HEK293 (cell line): ENCODE measurements around the gene ARHGAP26.

ENCODE experiments used
- CTCF ChIA-PET: fragments of 350-600 bp; formaldehyde crosslinking; extraction: SDS; loops from one replicate; lab custom pipeline; 2021; ENCODE audit warnings: antibody characterized with exemption; lab: Yijun Ruan, JAX
- POLR2A ChIA-PET: fragments of 300-600 bp; formaldehyde crosslinking; extraction: SDS; loops from one replicate; lab custom pipeline; 2020; ENCODE audit warnings: antibody characterized with exemption, inconsistent platforms; lab: Yijun Ruan, JAX
- H3K27ac ChIP-seq: fragments of 200-500 bp; sonication (Bioruptor generic); 2 replicates; pipeline ENCODE4 v1.5.1; 2014; ENCODE audit warnings: low read depth, low read length, control low read depth, inconsistent platforms; ENCODE audit errors: extremely low read depth
- H3K36me3 ChIP-seq, 2 experiments: fragments of 200-500 bp in 1 of 2; sonication (Bioruptor generic) in 1 of 2; 1 replicate in 1 of 2; 2 replicates in 1 of 2; pipeline ENCODE4 v1.5.1; 2014 to 2017; ENCODE audit warnings: inconsistent platforms in 2 of 2, low read length in 2 of 2; ENCODE audit not compliant: control insufficient read depth in 2 of 2, insufficient read depth in 1 of 2
- H3K4me1 ChIP-seq: fragments of 200-500 bp; sonication (Bioruptor generic); 2 replicates; pipeline ENCODE4 v1.5.1; 2014; ENCODE audit warnings: mild to moderate bottlenecking, low read length, inconsistent platforms; ENCODE audit not compliant: control insufficient read depth, insufficient read depth
- H3K4me3 ChIP-seq: 2 replicates; pipeline ENCODE4 v1.5.1; 2011; ENCODE audit warnings: low read depth, mild to moderate bottlenecking, control low read depth, low read length, moderate library complexity
- H3K9me3 ChIP-seq: fragments of 200-500 bp; sonication (Bioruptor generic); 2 replicates; pipeline ENCODE4 v1.5.1; 2014; ENCODE audit warnings: low read depth, low read length, inconsistent platforms; ENCODE audit not compliant: control insufficient read depth, insufficient read depth
- GLIS2 ChIP-seq: fragments of 450-650 bp; formaldehyde crosslinking; IDR thresholded peaks from 2 replicates; pipeline ENCODE4 v1.5.1; 2016; ENCODE audit warnings: missing biosample characterization, missing genetic modification characterization
- IKZF3 ChIP-seq: fragments of 450-650 bp; IDR thresholded peaks from 2 replicates; pipeline ENCODE4 v1.5.0; 2018; ENCODE audit warnings: missing biosample characterization, mild to moderate bottlenecking, missing genetic modification characterization, moderate library complexity
- KLF9 ChIP-seq: fragments of 450-650 bp; formaldehyde crosslinking; IDR thresholded peaks from 2 replicates; pipeline ENCODE4 v1.5.1; 2016; ENCODE audit warnings: missing biosample characterization, missing genetic modification characterization, low read depth
- MEIS1 ChIP-seq: sonication (generic); formaldehyde crosslinking; IDR thresholded peaks from 2 replicates; pipeline ENCODE4 v1.8.1; 2022; ENCODE audit warnings: missing genetic modification reagents, mild to moderate bottlenecking, borderline replicate concordance
- OVOL3 ChIP-seq: fragments of 450-650 bp; formaldehyde crosslinking; IDR thresholded peaks from 2 replicates; pipeline ENCODE4 v1.5.1; 2016; ENCODE audit warnings: missing biosample characterization, missing genetic modification characterization
- PATZ1 ChIP-seq: fragments of 450-650 bp; formaldehyde crosslinking; IDR thresholded peaks from 2 replicates; pipeline ENCODE4 v1.5.1; 2016; ENCODE audit warnings: missing biosample characterization, missing genetic modification characterization
- PBX3 ChIP-seq: sonication (generic); formaldehyde crosslinking; IDR thresholded peaks from 2 replicates; pipeline ENCODE4 v1.8.1; 2022; ENCODE audit warnings: mild to moderate bottlenecking, moderate library complexity, missing genetic modification reagents
- TCF7L2 ChIP-seq: IDR thresholded peaks from 2 replicates; pipeline ENCODE4 v1.6.1; 2011; ENCODE audit warnings: low read depth, mild to moderate bottlenecking, inconsistent platforms, low read length, moderate library complexity, borderline replicate concordance
- WT1 ChIP-seq: fragments of 450-650 bp; formaldehyde crosslinking; IDR thresholded peaks from 2 replicates; pipeline ENCODE4 v1.5.1; 2016; ENCODE audit warnings: missing biosample characterization, missing genetic modification characterization
- ZBTB1 ChIP-seq: fragments of 450-650 bp; formaldehyde crosslinking; IDR thresholded peaks from 2 replicates; pipeline ENCODE4 v1.5.1; 2016; ENCODE audit warnings: missing biosample characterization, missing genetic modification characterization
- ZBTB8A ChIP-seq: fragments of 450-650 bp; formaldehyde crosslinking; IDR thresholded peaks from 2 replicates; pipeline ENCODE4 v1.5.1; 2016; ENCODE audit warnings: missing biosample characterization, missing genetic modification characterization
- ZNF112 ChIP-seq: fragments of 450-650 bp; formaldehyde crosslinking; IDR thresholded peaks from 2 replicates; pipeline ENCODE4 v1.5.0; 2017; ENCODE audit warnings: missing biosample characterization, missing genetic modification characterization
- ZNF138 ChIP-seq: fragments of 450-650 bp; formaldehyde crosslinking; IDR thresholded peaks from 2 replicates; pipeline ENCODE4 v1.5.1; 2016; ENCODE audit warnings: missing biosample characterization, missing genetic modification characterization, borderline replicate concordance
- ZNF155 ChIP-seq: fragments of 450-650 bp; formaldehyde crosslinking; IDR thresholded peaks from 2 replicates; pipeline ENCODE4 v1.5.1; 2016; ENCODE audit warnings: missing biosample characterization, missing genetic modification characterization
- ZNF169 ChIP-seq: fragments of 450-650 bp; formaldehyde crosslinking; IDR thresholded peaks from 2 replicates; pipeline ENCODE4 v1.5.1; 2016; ENCODE audit warnings: missing biosample characterization, missing genetic modification characterization
- ZNF175 ChIP-seq: fragments of 450-650 bp; formaldehyde crosslinking; IDR thresholded peaks from 2 replicates; pipeline ENCODE4 v1.5.1; 2016; ENCODE audit warnings: missing biosample characterization, missing genetic modification characterization
- ZNF19 ChIP-seq: fragments of 450-650 bp; formaldehyde crosslinking; IDR thresholded peaks from 2 replicates; pipeline ENCODE4; 2016; ENCODE audit warnings: missing biosample characterization, missing genetic modification characterization, low read depth
- ZNF239 ChIP-seq: fragments of 450-650 bp; formaldehyde crosslinking; IDR thresholded peaks from 2 replicates; pipeline ENCODE4 v1.5.1; 2016; ENCODE audit warnings: missing biosample characterization, missing genetic modification characterization
- ZNF292 ChIP-seq: fragments of 450-650 bp; formaldehyde crosslinking; IDR thresholded peaks from 2 replicates; pipeline ENCODE4 v1.5.1; 2016; ENCODE audit warnings: low read depth, missing biosample characterization, missing genetic modification characterization, borderline replicate concordance
- ZNF302 ChIP-seq: fragments of 450-650 bp; formaldehyde crosslinking; IDR thresholded peaks from 2 replicates; pipeline ENCODE4 v1.5.1; 2016; ENCODE audit warnings: missing biosample characterization, missing genetic modification characterization, low read depth
- ZNF521 ChIP-seq: fragments of 450-650 bp; formaldehyde crosslinking; IDR thresholded peaks from 2 replicates; pipeline ENCODE4 v1.5.1; 2017; ENCODE audit warnings: missing biosample characterization, mild to moderate bottlenecking, missing genetic modification characterization
- ZNF544 ChIP-seq: fragments of 450-650 bp; formaldehyde crosslinking; IDR thresholded peaks from 2 replicates; pipeline ENCODE4 v1.5.0; 2017; ENCODE audit warnings: missing biosample characterization, missing genetic modification characterization
- ZNF596 ChIP-seq: fragments of 450-650 bp; IDR thresholded peaks from 2 replicates; pipeline ENCODE4 v1.5.0; 2018; ENCODE audit warnings: missing biosample characterization, mild to moderate bottlenecking, missing genetic modification characterization, moderate library complexity
- ZSCAN4 ChIP-seq: fragments of 450-650 bp; formaldehyde crosslinking; IDR thresholded peaks from 2 replicates; pipeline ENCODE4 v1.5.1; 2017; ENCODE audit warnings: missing biosample characterization, missing genetic modification characterization
- TF ChIP-seq, protein P1 (sequence below): fragments of 450-650 bp; formaldehyde crosslinking; IDR thresholded peaks from 2 replicates; pipeline ENCODE4 v1.5.1; 2016; ENCODE audit warnings: missing biosample characterization, missing genetic modification characterization
- TF ChIP-seq, protein P2 (sequence below): fragments of 450-650 bp; formaldehyde crosslinking; optimal IDR thresholded peaks from 2 replicates; pipeline ENCODE3; 2016; ENCODE audit warnings: missing biosample characterization, mild to moderate bottlenecking, missing genetic modification characterization

The ARHGAP26 gene

GRCh38 chr5:143133721-143134120 lies 363.5 kb downstream of the ARHGAP26 start:
- ChIA-PET POLR2A (no interaction called here), CTCF (interaction anchor here (0.7 to 0.9 kb wide), 3 partner anchors 10 to 381 kb away, joined by 3 to 4 read pairs (median 3); no protein-coding TSS in a partner anchor)
- Histone ChIP-seq H3K36me3 (no peaks in the 10 kb centered on the region), H3K27ac (no peak overlapping the region), H3K4me1 (peaks cover 20% of the 10 kb centered on the region), H3K9me3 (no peaks in the 10 kb centered on the region), H3K4me3 (no peak overlapping the region)
- TF ChIP-seq PATZ1 (no peak), ZNF544 (tag by site-specific recombination) (no peak), OVOL3 (tag by site-specific recombination) (no peak), ZNF19 (tag by site-specific recombination) (no peak), WT1 (no peak), ZNF175 (no peak), KLF9 (tag by site-specific recombination) (no peak), IKZF3 (tag by site-specific recombination) (no peak), ZNF521 (no peak), TCF7L2 (no peak), ZNF239 (tag by site-specific recombination) (no peak), MEIS1 (CRISPR knock-in tag) (no peak), ZNF302 (no peak), ZSCAN4 (no peak), ZBTB1 (no peak), ZNF138 (tag by site-specific recombination) (no peak)
- TF ChIP-seq, protein P1, sequence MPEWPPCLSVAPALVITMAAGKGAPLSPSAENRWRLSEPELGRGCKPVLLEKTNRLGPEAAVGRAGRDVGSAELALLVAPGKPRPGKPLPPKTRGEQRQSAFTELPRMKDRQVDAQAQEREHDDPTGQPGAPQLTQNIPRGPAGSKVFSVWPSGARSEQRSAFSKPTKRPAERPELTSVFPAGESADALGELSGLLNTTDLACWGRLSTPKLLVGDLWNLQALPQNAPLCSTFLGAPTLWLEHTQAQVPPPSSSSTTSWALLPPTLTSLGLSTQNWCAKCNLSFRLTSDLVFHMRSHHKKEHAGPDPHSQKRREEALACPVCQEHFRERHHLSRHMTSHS (tag by site-specific recombination), result no peak

- H3K36me3 ChIP-seq, result no peaks in the 10 kb centered on the region
- H3K4me1 ChIP-seq, result peaks cover 15% of the 10 kb centered on the region
- ChIA-PET POLR2A (no interaction called here), CTCF (interaction anchor here (0.6 kb wide), 1 partner anchor 21 kb away, joined by 3 read pairs; no protein-coding TSS in a partner anchor)
- no peak overlapping the region for H3K27ac ChIP-seq
- no peak overlapping the region for H3K4me3 ChIP-seq
- no peaks in the 10 kb centered on the region for H3K9me3 ChIP-seq
- TF ChIP-seq ZBTB8A (tag by site-specific recombination) (no peak), PBX3 (CRISPR knock-in tag) (no peak), GLIS2 (tag by site-specific recombination) (no peak), ZNF155 (tag by site-specific recombination) (no peak), ZNF169 (tag by site-specific recombination) (no peak), ZNF292 (tag by site-specific recombination) (no peak), ZNF112 (no peak), ZNF596 (tag by site-specific recombination) (no peak)
- TF ChIP-seq, protein P2, sequence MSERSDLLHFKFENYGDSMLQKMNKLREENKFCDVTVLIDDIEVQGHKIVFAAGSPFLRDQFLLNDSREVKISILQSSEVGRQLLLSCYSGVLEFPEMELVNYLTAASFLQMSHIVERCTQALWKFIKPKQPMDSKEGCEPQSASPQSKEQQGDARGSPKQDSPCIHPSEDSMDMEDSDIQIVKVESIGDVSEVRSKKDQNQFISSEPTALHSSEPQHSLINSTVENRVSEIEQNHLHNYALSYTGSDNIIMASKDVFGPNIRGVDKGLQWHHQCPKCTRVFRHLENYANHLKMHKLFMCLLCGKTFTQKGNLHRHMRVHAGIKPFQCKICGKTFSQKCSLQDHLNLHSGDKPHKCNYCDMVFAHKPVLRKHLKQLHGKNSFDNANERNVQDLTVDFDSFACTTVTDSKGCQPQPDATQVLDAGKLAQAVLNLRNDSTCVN (tag by site-specific recombination), result no peak
Observed at GRCh38 chr5:143134269-143134668, 364.1 kb downstream of the ARHGAP26 start.
